Mesothelial cell of epicardium (in vitro differentiated cells): ENCODE data around the gene PLA2G4E. TPM values are rescaled to one million over a fixed set of nuclear protein-coding genes. Genes with fewer than 3 reads are reported as not detected.

Experiments used
- DNase-seq, 2 experiments: peaks; one replicate each; pipeline ENCODE4 v3.0.0; 2021; ENCODE audit warnings: low spot score in 2 of 2; ENCODE audit not compliant: unreplicated experiment in 2 of 2
- H3K27ac Mint-ChIP-seq: 2 replicates; pipeline ENCODE4 v1.8.0; 2021; ENCODE audit warnings: mixed read lengths
- H3K27me3 Mint-ChIP-seq: 2 replicates; pipeline ENCODE4 v1.8.0; 2021; ENCODE audit warnings: low read depth, mixed read lengths
- H3K36me3 Mint-ChIP-seq: 2 replicates; pipeline ENCODE4 v1.8.0; 2021; ENCODE audit warnings: mixed read lengths
- H3K4me1 Mint-ChIP-seq: 2 replicates; pipeline ENCODE4 v1.8.0; 2021; ENCODE audit warnings: mixed read lengths
- H3K4me3 Mint-ChIP-seq: 2 replicates; pipeline ENCODE4 v1.8.0; 2021; ENCODE audit warnings: mild to moderate bottlenecking, moderate library complexity, mixed read lengths
- H3K9me3 Mint-ChIP-seq: 2 replicates; pipeline ENCODE4 v1.8.0; 2021; ENCODE audit warnings: mixed read lengths
- total RNA-seq: library from RNA; stranded (reverse); gene quantifications from 3 replicates; pipeline ENCODE4 v1.2.1, GENCODE V29; 2021
- TF ChIP-seq, protein P1 (sequence below): fragments of 200-600 bp; sonication (generic); IDR thresholded peaks from one replicate; pipeline ENCODE4 v1.5.0; 2021; ENCODE audit warnings: antibody characterized with exemption; ENCODE audit not compliant: unreplicated experiment

The PLA2G4E gene
- total RNA-seq, 1 donor from 2014 or later: not detected

DNA sequence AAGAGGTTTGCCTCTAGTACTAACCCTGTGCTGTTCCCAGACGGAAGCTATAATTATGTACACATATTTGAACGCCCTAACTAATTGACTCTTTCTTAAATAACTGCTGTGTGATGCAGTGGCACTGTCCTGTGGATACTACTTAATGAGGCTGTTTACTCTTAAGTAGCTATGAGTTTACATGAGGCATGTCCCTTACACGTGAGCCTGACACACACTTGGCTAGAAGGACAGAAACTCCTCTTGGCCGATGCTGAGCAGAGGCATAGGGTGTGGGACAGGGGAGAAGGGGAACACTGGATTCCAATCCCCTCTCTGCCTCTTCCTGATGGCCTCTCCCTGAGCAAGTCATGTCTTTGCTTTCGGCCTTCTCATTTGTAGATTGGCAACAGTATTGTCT, 70.4 kb downstream of the PLA2G4E start:
- Mint-ChIP-seq H3K27me3 (no peaks in the 10 kb centered on the region), H3K4me1 (peaks cover 36% of the 10 kb centered on the region), H3K9me3 (no peaks in the 10 kb centered on the region), H3K4me3 (no peak overlapping the region), H3K27ac (peak overlapping the region; percentile 60), H3K36me3 (peaks cover 5% of the 10 kb centered on the region)
- TF ChIP-seq, protein P1, sequence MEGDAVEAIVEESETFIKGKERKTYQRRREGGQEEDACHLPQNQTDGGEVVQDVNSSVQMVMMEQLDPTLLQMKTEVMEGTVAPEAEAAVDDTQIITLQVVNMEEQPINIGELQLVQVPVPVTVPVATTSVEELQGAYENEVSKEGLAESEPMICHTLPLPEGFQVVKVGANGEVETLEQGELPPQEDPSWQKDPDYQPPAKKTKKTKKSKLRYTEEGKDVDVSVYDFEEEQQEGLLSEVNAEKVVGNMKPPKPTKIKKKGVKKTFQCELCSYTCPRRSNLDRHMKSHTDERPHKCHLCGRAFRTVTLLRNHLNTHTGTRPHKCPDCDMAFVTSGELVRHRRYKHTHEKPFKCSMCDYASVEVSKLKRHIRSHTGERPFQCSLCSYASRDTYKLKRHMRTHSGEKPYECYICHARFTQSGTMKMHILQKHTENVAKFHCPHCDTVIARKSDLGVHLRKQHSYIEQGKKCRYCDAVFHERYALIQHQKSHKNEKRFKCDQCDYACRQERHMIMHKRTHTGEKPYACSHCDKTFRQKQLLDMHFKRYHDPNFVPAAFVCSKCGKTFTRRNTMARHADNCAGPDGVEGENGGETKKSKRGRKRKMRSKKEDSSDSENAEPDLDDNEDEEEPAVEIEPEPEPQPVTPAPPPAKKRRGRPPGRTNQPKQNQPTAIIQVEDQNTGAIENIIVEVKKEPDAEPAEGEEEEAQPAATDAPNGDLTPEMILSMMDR: no peak
- no peak for DNase-seq

- no peaks in the 10 kb centered on the region for H3K9me3 Mint-ChIP-seq
- H3K4me1 Mint-ChIP-seq: peaks cover 38% of the 10 kb centered on the region
- peak overlapping the region; percentile 60 for H3K27ac Mint-ChIP-seq
- H3K4me3 Mint-ChIP-seq: no peak overlapping the region
- TF ChIP-seq, protein P1: no peak
- H3K27me3 Mint-ChIP-seq: no peaks in the 10 kb centered on the region
- DNase-seq: no peak
- peaks cover 5% of the 10 kb centered on the region for H3K36me3 Mint-ChIP-seq
These were observed 70.7 kb downstream of the PLA2G4E start for GRCh38 chr15:41950127-41950483.

GRCh38 chr15:41949401-41950126, 71.3 kb downstream of the PLA2G4E start:
- DNase-seq: no peak
- Mint-ChIP-seq H3K9me3 (no peaks in the 10 kb centered on the region), H3K4me1 (peaks cover 44% of the 10 kb centered on the region), H3K27ac (peak overlapping the region; percentile 60), H3K27me3 (no peaks in the 10 kb centered on the region), H3K36me3 (peaks cover 5% of the 10 kb centered on the region), H3K4me3 (no peak overlapping the region)
- TF ChIP-seq, protein P1: no peak

DNA sequence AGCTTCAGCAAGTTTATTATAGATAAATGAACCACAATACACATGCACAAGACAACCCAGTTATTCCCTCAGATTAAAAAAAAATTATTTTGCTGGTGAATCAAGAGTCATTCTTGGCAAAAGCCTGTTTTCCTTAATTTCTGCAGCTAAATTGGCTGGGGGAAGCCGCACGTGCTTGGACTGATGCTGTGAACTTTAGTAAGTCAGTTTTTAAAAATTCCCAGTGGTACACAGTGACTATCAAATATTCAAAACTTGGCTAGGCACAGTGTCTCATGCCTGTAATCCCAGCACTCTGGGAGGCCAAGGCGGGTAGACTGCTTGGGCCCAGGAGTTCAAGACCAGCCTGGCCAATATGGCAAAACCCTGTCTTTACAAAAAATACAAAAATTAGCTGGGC, 72.4 kb downstream of the PLA2G4E start:
- H3K27me3 Mint-ChIP-seq: no peaks in the 10 kb centered on the region
- peaks cover 5% of the 10 kb centered on the region for H3K36me3 Mint-ChIP-seq
- H3K4me1 Mint-ChIP-seq: peaks cover 55% of the 10 kb centered on the region
- DNase-seq: no peak
- peak overlapping the region; percentile 53 for H3K27ac Mint-ChIP-seq
- H3K9me3 Mint-ChIP-seq: no peaks in the 10 kb centered on the region
- TF ChIP-seq, protein P1: no peak
- no peak overlapping the region for H3K4me3 Mint-ChIP-seq

GRCh38 chr15:41946970-41947369, 73.9 kb downstream of the PLA2G4E start:
- H3K4me3 Mint-ChIP-seq: no peak overlapping the region
- DNase-seq: no peak
- peaks cover 1% of the 10 kb centered on the region for H3K36me3 Mint-ChIP-seq
- TF ChIP-seq, protein P1: no peak
- peaks cover 67% of the 10 kb centered on the region for H3K4me1 Mint-ChIP-seq
- H3K27me3 Mint-ChIP-seq: no peaks in the 10 kb centered on the region
- peak overlapping the region; percentile 97 for H3K27ac Mint-ChIP-seq
- no peaks in the 10 kb centered on the region for H3K9me3 Mint-ChIP-seq
